Uterus (tissue), 4 donors: Measurements from ENCODE around the gene PTGIR. TPM values are rescaled to one million over a fixed set of nuclear protein-coding genes. Genes with fewer than 3 reads are reported as not detected.
A peak's percentile ranks its signal among the peaks of the same experiment; 100 is the strongest.

ENCODE experiments used
- DNase-seq, 2 donors: peaks; one replicate each; pipeline ENCODE4 v3.0.0-alpha.2; 2019 to 2020
- H3K27ac ChIP-seq, 2 donors: fragments of 200-600 bp; sonication (generic); 1 replicate in 1 of 2; 2 replicates in 1 of 2; pipeline ENCODE4 v1.5.1; 2016 to 2018
- H3K27me3 ChIP-seq, 2 donors: fragments of 200-600 bp; sonication (generic); one replicate each; pipeline ENCODE4 v1.5.1; 2018 to 2019; ENCODE audit warnings: control low read depth in 1 of 2
- H3K36me3 ChIP-seq, 2 donors: fragments of 200-600 bp; sonication (generic); one replicate each; pipeline ENCODE4 v1.5.1; 2019; ENCODE audit warnings: control low read depth in 1 of 2
- H3K4me1 ChIP-seq, 2 donors: fragments of 200-600 bp; sonication (generic); one replicate each; pipeline ENCODE4 v1.5.1; 2018 to 2019; ENCODE audit warnings: control low read depth in 1 of 2
- H3K4me3 ChIP-seq, 2 donors: fragments of 200-600 bp; sonication (generic); 1 replicate in 1 of 2; 2 replicates in 1 of 2; pipeline ENCODE4 v1.5.1; 2018 to 2019; ENCODE audit warnings: mild to moderate bottlenecking in 1 of 2
- H3K9me3 ChIP-seq, 2 donors: fragments of 200-600 bp; sonication (generic); one replicate each; pipeline ENCODE4 v1.5.1; 2019; ENCODE audit warnings: control low read depth in 1 of 2
- CTCF ChIP-seq, 4 experiments: fragments of 200-600 bp in 2 of 4; fragments of 450-650 bp in 2 of 4; sonication (generic) in 2 of 4; IDR thresholded peaks; one replicate each; pipeline ENCODE4 v1.5.1; 2016 to 2019; ENCODE audit warnings: antibody characterized with exemption in 4 of 4, mild to moderate bottlenecking in 2 of 4, moderate library complexity in 1 of 4
- POLR2A ChIP-seq, 2 donors: fragments of 450-650 bp; IDR thresholded peaks; one replicate each; pipeline ENCODE4 v1.6.1; 2016; ENCODE audit warnings: antibody characterized with exemption in 2 of 2, mild to moderate bottlenecking in 1 of 2, moderate library complexity in 1 of 2
- intact Hi-C: fragments of 100-400 bp; cut with DNase I; formaldehyde crosslinking; loops from one replicate; pipeline ENCODE4 v1.15.1; 2023; ENCODE audit warnings: low total_unique reads
- total RNA-seq, 4 donors: library from RNA; depleted of rRNA in 3 of 4; stranded (reverse); fragments of >200 nt in 3 of 4; gene quantifications; one replicate each; pipeline versions ENCODE4 v1.1.0 to v1.2.4, GENCODE V29; 2014 to 2023
- donor health status: DM: yes; HTN: yes; CAD: no.

PTGIR gene
- total RNA-seq: 1 to 10 TPM in 2 of 4 donors, under 1 TPM in 2; 0.51 to 6.1 (median 3.5) TPM

GRCh38 chr19:46624958-46625661 is at the start of gene PTGIR:
Gene PTGIR, minus strand, starts transcription at chr19:46625089. Its CDS starts 864 bp downstream, at chr19:46624225.
- TF ChIP-seq POLR2A (IDR thresholded peaks at IDR 0.05) (peak in 1 of 2 donors; percentile 14), CTCF (IDR thresholded peaks at IDR 0.05) (no peak)
- intact Hi-C loops: loop anchor here (5.0 kb wide), 1 partner anchor 42 kb away; no protein-coding TSS in a partner anchor
- H3K27ac ChIP-seq: peak within 1 kb of the TSS; percentile 81 to 89

GRCh38 chr19:46670813-46671212 is 45.9 kb upstream of the PTGIR start:
- DNase-seq: no peak
- no peaks in the 10 kb centered on the region for H3K27me3 ChIP-seq
- H3K27ac ChIP-seq: no peak overlapping the region
- no peak for TF ChIP-seq CTCF (IDR thresholded peaks at IDR 0.05)
- TF ChIP-seq POLR2A (IDR thresholded peaks at IDR 0.05): no peak
- H3K9me3 ChIP-seq: no peaks in the 10 kb centered on the region
- H3K4me3 ChIP-seq: no peak overlapping the region
- no peaks in the 10 kb centered on the region for H3K4me1 ChIP-seq
- intact Hi-C loops: no loop called here
- H3K36me3 ChIP-seq: no peaks in the 10 kb centered on the region

More at GRCh38 chr19:46624958-46625661, at the start of gene PTGIR:
- no peak within 1 kb of the TSS for H3K4me3 ChIP-seq
- H3K9me3 ChIP-seq: no peaks in the 10 kb centered on the region
- H3K36me3 ChIP-seq: no peaks in the 10 kb centered on the region
- H3K4me1 ChIP-seq: peaks cover 5 to 7% of the 10 kb centered on the region in 2 donors
- no peaks in the 10 kb centered on the region for H3K27me3 ChIP-seq
- peak; percentile 84 to 88 for DNase-seq

GRCh38 chr19:46668662-46669061 is 43.8 kb upstream of the PTGIR start:
- DNase-seq: no peak
- intact Hi-C loops: loop anchor here (5.0 kb wide), 1 partner anchor 46 kb away; no protein-coding TSS in a partner anchor
- Histone ChIP-seq H3K9me3 (no peaks in the 10 kb centered on the region), H3K36me3 (no peaks in the 10 kb centered on the region), H3K4me3 (no peak overlapping the region), H3K27ac (no peak overlapping the region), H3K4me1 (no peaks in the 10 kb centered on the region), H3K27me3 (no peaks in the 10 kb centered on the region)
- TF ChIP-seq CTCF (IDR thresholded peaks at IDR 0.05) (no peak), POLR2A (IDR thresholded peaks at IDR 0.05) (no peak)

GRCh38 chr19:46665072-46665471 is 40.2 kb upstream of the PTGIR start:
- TF ChIP-seq CTCF (IDR thresholded peaks at IDR 0.05) (no peak), POLR2A (IDR thresholded peaks at IDR 0.05) (no peak)
- no peaks in the 10 kb centered on the region for H3K4me1 ChIP-seq

More at GRCh38 chr19:46665072-46665471, 40.2 kb upstream of the PTGIR start:
- Histone ChIP-seq H3K27ac (no peak overlapping the region), H3K9me3 (no peaks in the 10 kb centered on the region), H3K4me3 (no peak overlapping the region), H3K27me3 (no peaks in the 10 kb centered on the region), H3K36me3 (no peaks in the 10 kb centered on the region)
- intact Hi-C loops: loop anchor here (5.0 kb wide), 1 partner anchor 43 kb away; no protein-coding TSS in a partner anchor
- DNase-seq: no peak
